Heart right ventricle (tissue), 16 donors: ENCODE results near the gene FGD3. TPM values are rescaled to one million over a fixed set of nuclear protein-coding genes. Genes with fewer than 3 reads are reported as not detected.

Source experiments
- ATAC-seq, 8 donors: fragments of 200-7000 bp; cut with Tn5 transposase; one replicate each; pipeline ENCODE4 v1.9.1; 2020; ENCODE audit warnings: mild to moderate bottlenecking in 8 of 8, moderate library complexity in 8 of 8, moderate number of reproducible peaks in 1 of 8
- DNase-seq, 2 donors: peaks; one replicate each; pipeline ENCODE4 v3.0.0-alpha.2; 2020
- H3K27ac ChIP-seq, 10 donors: fragments of 200-600 bp; sonication (generic) in 2 of 10; one replicate each; pipeline versions ENCODE4 v1.5.0 to v1.8.0; 2020 to 2022; ENCODE audit warnings: mild to moderate bottlenecking in 3 of 10
- H3K27me3 ChIP-seq, 7 donors: fragments of 200-600 bp; one replicate each; pipeline ENCODE4 v1.8.0; 2021 to 2022; ENCODE audit warnings: mild to moderate bottlenecking in 2 of 7
- H3K36me3 ChIP-seq, 9 donors: fragments of 200-600 bp; sonication (generic) in 1 of 9; one replicate each; pipeline versions ENCODE4 v1.5.0 to v1.8.0; 2020 to 2022; ENCODE audit warnings: mild to moderate bottlenecking in 2 of 9
- H3K4me1 ChIP-seq, 9 donors: fragments of 200-600 bp; sonication (generic) in 1 of 9; one replicate each; pipeline versions ENCODE4 v1.5.0 to v1.8.0; 2020 to 2022; ENCODE audit warnings: mild to moderate bottlenecking in 4 of 9
- H3K4me3 ChIP-seq, 10 donors: fragments of 200-600 bp; sonication (generic) in 2 of 10; one replicate each; pipeline versions ENCODE4 v1.5.0 to v1.8.0; 2020 to 2022; ENCODE audit warnings: mild to moderate bottlenecking in 7 of 10, moderate library complexity in 2 of 10
- H3K9me3 ChIP-seq, 11 donors: fragments of 200-600 bp in 10 of 11; sonication (generic) in 2 of 11; one replicate each; pipeline versions ENCODE4 v1.5.0 to v1.8.0; 2013 to 2022; ENCODE audit warnings: mild to moderate bottlenecking in 2 of 11, control low read depth in 1 of 11, moderate library complexity in 1 of 11
- WGBS, 2 donors: extraction: QIAGEN DNeasy Blood & Tissue Kit; methylation state at CpG; one replicate each; pipeline ENCODE4 v1.1.7; 2013; ENCODE audit warnings: inconsistent platforms in 1 of 2; 5-methylcytosine and 5-hydroxymethylcytosine counted together
- intact Hi-C, 10 donors: fragments of 100-400 bp; cut with DNase I; formaldehyde crosslinking; loops; one replicate each; pipeline versions ENCODE4 v1.11.1 to v1.14.2; 2022
- polyA plus RNA-seq, 2 donors: library from polyadenylated mRNA; stranded (reverse); fragments of 200-250 nt; gene quantifications; one replicate each; pipeline ENCODE4 v1.2.3, GENCODE V29; 2013
- total RNA-seq, 10 donors: library from RNA; stranded (reverse); fragmentation: NEBNext Ultra II Directional in 3 of 10; extraction: Animal tissue kit (Norgen Biotek cat#: 25700) in 3 of 10; gene quantifications; one replicate each; pipeline versions ENCODE4 v1.2.1 to v1.2.4, GENCODE V29; 2021 to 2023
- TF ChIP-seq, protein P1 (sequence below), 9 donors: fragments of 200-600 bp; sonication (generic) in 2 of 9; IDR thresholded peaks; one replicate each; pipeline versions ENCODE4 v1.5.0 to v1.8.0; 2021 to 2022; ENCODE audit warnings: antibody characterized with exemption in 9 of 9, mild to moderate bottlenecking in 5 of 9, moderate library complexity in 1 of 9
- donor health status: Arrhythmogenic right ventricular cardiomyopathy.
- donor health status: ischemic (EF 13 %, LVEDD 7.1; RV severe dilation, severe dysfunction).
- donor health status: healthy with polysubstance abuse.
- donor health status: DM: no; HTN: yes; CAD: no.
- donor health status: DM: no; HTN: no; CAD: no.
- donor health status: ischemic (EF 25% LVEDD 6.9; RV normal size, moderate dysfunction).
- donor health status: ischemic (EF 25% LVEDD 5.7; RV mildly dilated, moderate dysfunction).
- donor health status: healthy.
- donor health status: DM: yes; HTN: yes; CAD: no.
- donor health status: Ischemic cardiomyopathy.
- donor health status: ischemic (EF 35%, LVEDD 5.7; RV mildly dilated, moderate dysfunction).
- donor health status: nonischemic (EF 11% LVEDD 7.7; RV severe dilation, severe dysfunction).
- donor health status: DM: yes; HTN: yes; CAD: no.
- donor health status: PGD.
- donor health status: ischemic (EF 29% LVEDD 5.4; RV normal size, mild dysfunction).
- donor health status: nonischemic (EF 23%, LVEDD 6.1; RV moderate dilation, normal function).

The FGD3 gene
- total and polyA plus RNA-seq, 12 donors: 0.40 to 8.5 (median 2.2) TPM

DNA sequence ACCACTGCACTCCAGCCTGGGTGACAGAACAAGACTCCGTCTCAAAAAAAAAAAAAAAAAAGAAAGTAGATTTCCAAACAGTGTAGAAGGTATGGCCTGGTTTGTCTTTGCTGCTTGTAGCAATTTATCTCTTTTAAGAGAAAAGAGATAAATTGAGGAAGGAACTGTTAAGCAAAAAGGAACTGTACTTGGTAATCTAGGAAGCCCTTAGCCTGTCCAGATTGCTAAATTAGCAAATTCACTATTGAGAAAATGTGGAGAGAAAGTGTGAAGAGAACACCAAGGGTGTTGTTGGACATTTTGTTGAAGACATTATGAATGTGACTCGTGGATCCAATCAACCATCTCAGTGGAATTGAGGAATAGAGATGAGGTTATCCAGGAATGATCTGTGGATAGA lies 98.2 kb downstream of the FGD3 start:
- Histone ChIP-seq H3K27ac (no peak overlapping the region), H3K4me1 (peaks cover 0 to 19% (median 0%) of the 10 kb centered on the region in 9 donors), H3K4me3 (no peak overlapping the region), H3K36me3 (no peaks in the 10 kb centered on the region), H3K27me3 (no peaks in the 10 kb centered on the region), H3K9me3 (peaks cover 0 to 9% (median 0%) of the 10 kb centered on the region in 11 donors)
- TF ChIP-seq, protein P1, sequence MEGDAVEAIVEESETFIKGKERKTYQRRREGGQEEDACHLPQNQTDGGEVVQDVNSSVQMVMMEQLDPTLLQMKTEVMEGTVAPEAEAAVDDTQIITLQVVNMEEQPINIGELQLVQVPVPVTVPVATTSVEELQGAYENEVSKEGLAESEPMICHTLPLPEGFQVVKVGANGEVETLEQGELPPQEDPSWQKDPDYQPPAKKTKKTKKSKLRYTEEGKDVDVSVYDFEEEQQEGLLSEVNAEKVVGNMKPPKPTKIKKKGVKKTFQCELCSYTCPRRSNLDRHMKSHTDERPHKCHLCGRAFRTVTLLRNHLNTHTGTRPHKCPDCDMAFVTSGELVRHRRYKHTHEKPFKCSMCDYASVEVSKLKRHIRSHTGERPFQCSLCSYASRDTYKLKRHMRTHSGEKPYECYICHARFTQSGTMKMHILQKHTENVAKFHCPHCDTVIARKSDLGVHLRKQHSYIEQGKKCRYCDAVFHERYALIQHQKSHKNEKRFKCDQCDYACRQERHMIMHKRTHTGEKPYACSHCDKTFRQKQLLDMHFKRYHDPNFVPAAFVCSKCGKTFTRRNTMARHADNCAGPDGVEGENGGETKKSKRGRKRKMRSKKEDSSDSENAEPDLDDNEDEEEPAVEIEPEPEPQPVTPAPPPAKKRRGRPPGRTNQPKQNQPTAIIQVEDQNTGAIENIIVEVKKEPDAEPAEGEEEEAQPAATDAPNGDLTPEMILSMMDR (IDR thresholded peaks at IDR 0.05): no peak
- WGBS, 2 donors: 88 to 95% methylated on average over 2 of the region's 2 CpGs
- intact Hi-C loops: no loop called here
- no peak for ATAC-seq
- no peak for DNase-seq

DNA sequence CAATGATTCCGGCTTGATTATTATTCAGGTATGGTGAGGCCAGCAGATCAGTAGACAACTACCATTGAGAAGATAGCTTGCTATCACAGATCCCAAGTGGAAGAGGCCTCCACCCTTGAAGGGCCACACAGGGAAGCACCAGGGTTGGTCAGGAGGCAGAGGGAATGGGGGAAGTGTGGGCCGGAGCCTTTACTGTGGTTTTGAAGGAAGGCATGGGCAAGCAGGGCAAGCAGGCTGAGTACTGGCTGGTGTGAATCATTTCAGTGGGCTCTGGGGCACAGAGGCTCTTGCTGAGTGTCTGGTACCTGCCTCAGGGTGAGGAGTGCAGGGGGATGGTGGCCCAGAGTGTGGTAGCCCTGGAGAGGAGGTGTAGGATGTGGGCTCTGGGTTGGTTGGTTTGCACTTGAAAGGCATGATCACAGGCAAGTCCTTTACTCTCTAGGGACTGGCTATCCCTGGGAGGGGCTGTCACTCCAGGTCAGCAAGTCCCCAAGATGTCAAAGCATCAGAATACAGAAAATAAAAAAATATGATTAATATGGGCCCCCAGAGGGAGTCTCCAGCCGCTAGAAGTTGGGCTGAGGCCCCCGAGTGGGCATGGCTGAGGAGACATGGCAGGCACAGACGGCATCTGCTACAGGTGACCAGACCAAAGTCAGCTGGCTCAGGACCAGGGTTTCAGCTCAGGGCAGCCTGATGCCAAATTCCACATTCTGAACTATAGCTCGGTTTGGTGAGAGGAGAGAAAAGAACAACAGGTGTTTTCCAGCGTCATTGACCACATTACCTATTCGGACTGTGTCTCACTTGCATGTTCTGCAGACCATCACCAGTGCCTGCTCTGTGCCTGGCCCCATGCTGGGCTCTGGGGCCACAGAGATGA lies 101.5 kb downstream of the FGD3 start:
- TF ChIP-seq, protein P1 (IDR thresholded peaks at IDR 0.05): no peak
- WGBS, 2 donors: 87% methylated on average over 8 of the region's 8 CpGs
- Histone ChIP-seq H3K27me3 (no peaks in the 10 kb centered on the region), H3K4me1 (peaks cover 3 to 19% (median 14%) of the 10 kb centered on the region in 9 donors), H3K9me3 (peaks cover 0 to 9% (median 0%) of the 10 kb centered on the region in 11 donors), H3K36me3 (no peaks in the 10 kb centered on the region), H3K27ac (no peak overlapping the region), H3K4me3 (no peak overlapping the region)
- intact Hi-C loops: no loop called here
- DNase-seq: no peak
- no peak for ATAC-seq

DNA sequence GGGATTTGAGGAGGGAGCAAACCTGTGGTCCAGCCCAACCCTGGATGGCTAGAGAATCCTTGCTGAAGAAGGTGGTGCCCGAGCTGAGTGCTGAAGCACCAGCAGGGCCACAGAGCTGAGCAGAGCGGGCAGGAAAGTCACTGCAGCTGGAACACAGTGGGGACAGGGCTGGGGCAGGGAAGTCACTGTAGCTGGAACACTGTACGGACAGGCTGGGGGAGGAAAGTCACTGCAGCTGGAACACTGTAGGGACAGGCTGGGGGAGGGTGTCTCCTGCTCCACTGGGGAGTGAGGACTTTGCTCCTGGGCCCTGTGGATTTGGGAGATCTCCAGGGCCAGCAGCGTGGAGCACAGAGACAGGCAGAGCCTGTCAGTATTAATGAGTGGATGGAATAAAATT lies 102.2 kb downstream of the FGD3 start:
- ATAC-seq: peak in 1 of 8 donors; percentile 33
- intact Hi-C loops: no loop called here

DNA sequence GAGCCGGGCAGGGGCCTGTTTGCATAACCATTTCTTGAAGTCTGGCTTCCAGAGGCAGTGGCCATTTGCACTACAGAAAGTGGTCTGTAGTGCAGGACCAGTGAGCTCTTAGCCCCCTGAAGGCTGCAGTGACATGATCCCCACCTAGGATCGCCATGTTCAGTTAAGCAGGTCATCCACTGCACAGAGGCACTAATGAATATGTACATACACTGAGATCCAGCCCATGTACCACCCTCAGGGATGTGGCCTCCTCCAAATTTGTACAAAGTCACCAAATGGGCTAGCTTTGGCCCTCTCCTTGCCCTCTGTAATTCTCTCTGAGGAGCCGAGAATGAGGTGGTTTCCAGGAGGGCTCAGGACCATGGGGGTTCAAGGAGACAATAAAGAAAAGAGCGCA lies 102.9 kb downstream of the FGD3 start:
- TF ChIP-seq, protein P1 (IDR thresholded peaks at IDR 0.05): no peak
- WGBS, 2 donors: 96 to 98% methylated on average over 4 of the region's 4 CpGs
- peaks cover 0 to 9% (median 0%) of the 10 kb centered on the region in 11 donors for H3K9me3 ChIP-seq
- H3K27me3 ChIP-seq: no peaks in the 10 kb centered on the region
- DNase-seq: no peak
- intact Hi-C loops: loop anchor here in 1 of 10 donors (5.0 kb wide), 1 partner anchor 47 kb away; the partner anchor contains the start of gene CARD19
- ATAC-seq: no peak
- no peak overlapping the region for H3K4me3 ChIP-seq
- peaks cover 3 to 22% (median 14%) of the 10 kb centered on the region in 9 donors for H3K4me1 ChIP-seq
- no peak overlapping the region for H3K27ac ChIP-seq
- no peaks in the 10 kb centered on the region for H3K36me3 ChIP-seq

More for the DNA sequence above, 102.2 kb downstream of the FGD3 start:
- 82 to 87% methylated on average over 4 of the region's 4 CpGs for WGBS, 2 donors
- Histone ChIP-seq H3K4me1 (peaks cover 3 to 19% (median 14%) of the 10 kb centered on the region in 9 donors), H3K4me3 (no peak overlapping the region), H3K9me3 (peaks cover 0 to 9% (median 0%) of the 10 kb centered on the region in 11 donors), H3K27ac (no peak overlapping the region), H3K36me3 (no peaks in the 10 kb centered on the region), H3K27me3 (no peaks in the 10 kb centered on the region)
- TF ChIP-seq, protein P1 (IDR thresholded peaks at IDR 0.05): no peak
- no peak for DNase-seq
